Measurements from ENCODE around the gene GRIN2A. TPM values are rescaled to one million over a fixed set of nuclear protein-coding genes. Genes with fewer than 3 reads are reported as not detected.

The GRIN2A gene
- total and polyA plus RNA-seq, 2 experiments from 2014 or later, result 0.42 to 5.5 TPM

DNA sequence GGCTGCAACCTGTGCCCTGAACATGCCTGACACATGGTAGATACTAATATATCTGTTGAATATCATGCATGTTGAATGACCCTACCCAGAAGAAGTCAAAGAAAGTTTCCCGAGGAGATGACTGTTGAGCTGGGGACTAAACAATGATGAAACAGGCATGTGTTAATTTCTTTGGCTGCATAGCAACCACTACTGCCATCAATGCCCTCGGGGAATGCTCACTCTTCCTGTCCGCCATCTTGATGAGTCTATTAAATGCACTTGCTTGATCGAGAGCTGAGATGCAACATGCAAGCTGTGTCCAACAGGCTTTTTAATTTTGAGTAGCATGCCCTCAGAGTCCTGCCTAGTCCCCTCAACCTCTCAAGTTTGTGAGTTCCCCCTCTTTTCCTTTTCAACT lies 31.3 kb downstream of the GRIN2A start:
- H3K36me3 ChIP-seq, result no peaks in the 10 kb centered on the region
- no peak overlapping the region for H3K27ac ChIP-seq
- H3K4me3 ChIP-seq, result no peak overlapping the region
- DNase-seq (ENCODE audit: low read depth in 1 of 2, low spot score in 1 of 2), result no peak
- H3K4me1 ChIP-seq (ENCODE audit: low read depth), result no peaks in the 10 kb centered on the region
- TF ChIP-seq, protein P1, sequence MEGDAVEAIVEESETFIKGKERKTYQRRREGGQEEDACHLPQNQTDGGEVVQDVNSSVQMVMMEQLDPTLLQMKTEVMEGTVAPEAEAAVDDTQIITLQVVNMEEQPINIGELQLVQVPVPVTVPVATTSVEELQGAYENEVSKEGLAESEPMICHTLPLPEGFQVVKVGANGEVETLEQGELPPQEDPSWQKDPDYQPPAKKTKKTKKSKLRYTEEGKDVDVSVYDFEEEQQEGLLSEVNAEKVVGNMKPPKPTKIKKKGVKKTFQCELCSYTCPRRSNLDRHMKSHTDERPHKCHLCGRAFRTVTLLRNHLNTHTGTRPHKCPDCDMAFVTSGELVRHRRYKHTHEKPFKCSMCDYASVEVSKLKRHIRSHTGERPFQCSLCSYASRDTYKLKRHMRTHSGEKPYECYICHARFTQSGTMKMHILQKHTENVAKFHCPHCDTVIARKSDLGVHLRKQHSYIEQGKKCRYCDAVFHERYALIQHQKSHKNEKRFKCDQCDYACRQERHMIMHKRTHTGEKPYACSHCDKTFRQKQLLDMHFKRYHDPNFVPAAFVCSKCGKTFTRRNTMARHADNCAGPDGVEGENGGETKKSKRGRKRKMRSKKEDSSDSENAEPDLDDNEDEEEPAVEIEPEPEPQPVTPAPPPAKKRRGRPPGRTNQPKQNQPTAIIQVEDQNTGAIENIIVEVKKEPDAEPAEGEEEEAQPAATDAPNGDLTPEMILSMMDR (IDR thresholded peaks at IDR 0.05; ENCODE audit: low read depth, low read length), result no peak
- H3K9me3 ChIP-seq (ENCODE audit: low read depth), result no peaks in the 10 kb centered on the region
- H3K27me3 ChIP-seq, result no peaks in the 10 kb centered on the region

DNA sequence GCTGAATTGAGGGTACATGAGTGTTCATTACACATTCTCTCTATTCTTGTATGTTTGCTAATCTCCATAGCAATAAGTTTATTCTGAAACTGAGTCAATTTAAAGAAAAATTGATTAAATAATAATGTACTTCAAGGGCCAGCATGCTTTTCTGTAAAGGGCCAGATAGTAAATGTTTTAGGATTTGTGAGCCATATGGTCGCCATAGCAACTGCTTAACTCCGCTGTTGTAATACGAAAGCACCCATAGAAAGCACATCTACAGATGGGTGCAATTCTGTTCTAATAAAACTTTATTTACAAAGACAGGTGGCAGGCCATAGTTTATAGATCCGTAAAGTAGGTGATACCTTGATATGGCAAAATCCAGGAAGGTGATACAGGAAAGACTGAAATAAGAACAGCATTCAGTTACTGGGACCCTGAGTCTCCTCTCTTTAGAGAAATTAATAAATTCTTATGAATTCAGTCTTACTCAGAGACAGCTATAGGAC lies 36.6 kb downstream of the GRIN2A start:
- Histone ChIP-seq H3K4me1 (ENCODE audit: low read depth) (no peaks in the 10 kb centered on the region), H3K36me3 (no peaks in the 10 kb centered on the region), H3K9me3 (ENCODE audit: low read depth) (no peaks in the 10 kb centered on the region), H3K4me3 (no peak overlapping the region), H3K27me3 (no peaks in the 10 kb centered on the region), H3K27ac (no peak overlapping the region)
- TF ChIP-seq, protein P1 (IDR thresholded peaks at IDR 0.05; ENCODE audit: low read depth, low read length), result no peak
- no peak for DNase-seq (ENCODE audit: low read depth in 1 of 2, low spot score in 1 of 2)

DNA sequence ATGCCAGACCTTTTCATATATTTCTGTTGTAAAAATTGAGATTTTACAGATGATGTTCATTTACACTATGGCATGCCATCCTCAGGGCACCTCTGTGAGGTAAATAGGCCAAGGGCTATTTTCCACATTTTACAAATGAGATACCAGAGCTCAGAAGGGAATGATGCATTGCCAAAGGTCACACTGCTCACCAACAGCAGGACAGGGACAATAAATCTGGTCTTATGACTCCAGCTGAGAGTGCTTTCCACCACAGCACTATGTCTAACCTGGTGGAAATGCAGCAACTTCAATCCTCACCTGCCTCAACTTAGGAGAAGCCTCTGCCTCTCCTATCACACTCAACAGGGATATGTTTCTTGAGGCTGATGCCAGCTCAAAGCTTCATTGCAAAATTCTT lies 40.6 kb downstream of the GRIN2A start:
- no peak overlapping the region for H3K4me3 ChIP-seq
- no peaks in the 10 kb centered on the region for H3K36me3 ChIP-seq
- H3K4me1 ChIP-seq (ENCODE audit: low read depth), result no peaks in the 10 kb centered on the region
- no peak overlapping the region for H3K27ac ChIP-seq
- TF ChIP-seq, protein P1 (IDR thresholded peaks at IDR 0.05; ENCODE audit: low read depth, low read length), result no peak
- no peaks in the 10 kb centered on the region for H3K27me3 ChIP-seq
- no peaks in the 10 kb centered on the region for H3K9me3 ChIP-seq (ENCODE audit: low read depth)
- DNase-seq (ENCODE audit: low read depth in 1 of 2, low spot score in 1 of 2), result no peak

DNA sequence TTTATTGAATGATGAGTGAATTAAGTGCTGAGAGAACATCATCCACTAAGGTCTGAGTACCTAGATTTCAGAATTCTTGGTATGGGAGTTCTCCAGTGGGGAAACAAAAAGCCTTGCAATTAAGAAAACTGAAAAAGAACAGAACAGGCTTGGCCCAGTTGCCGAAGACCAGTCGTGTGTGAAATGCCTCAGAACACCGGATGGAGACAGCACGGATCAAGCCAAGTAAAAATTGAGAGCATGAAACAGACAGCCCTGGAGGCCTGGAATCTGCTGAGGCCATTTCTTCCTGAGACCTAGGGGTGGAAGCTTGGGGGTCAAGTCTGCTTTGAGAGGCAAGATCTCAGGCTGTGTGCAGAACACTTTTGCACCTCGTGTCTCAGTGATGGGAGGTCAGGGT lies 43.3 kb downstream of the GRIN2A start:
- no peak overlapping the region for H3K27ac ChIP-seq
- H3K4me1 ChIP-seq (ENCODE audit: low read depth), result peaks cover 4% of the 10 kb centered on the region
- DNase-seq (ENCODE audit: low read depth in 1 of 2, low spot score in 1 of 2), result no peak
- no peak overlapping the region for H3K4me3 ChIP-seq
- no peaks in the 10 kb centered on the region for H3K9me3 ChIP-seq (ENCODE audit: low read depth)
- H3K27me3 ChIP-seq, result no peaks in the 10 kb centered on the region
- no peaks in the 10 kb centered on the region for H3K36me3 ChIP-seq
- TF ChIP-seq, protein P1 (IDR thresholded peaks at IDR 0.05; ENCODE audit: low read depth, low read length), result no peak

DNA sequence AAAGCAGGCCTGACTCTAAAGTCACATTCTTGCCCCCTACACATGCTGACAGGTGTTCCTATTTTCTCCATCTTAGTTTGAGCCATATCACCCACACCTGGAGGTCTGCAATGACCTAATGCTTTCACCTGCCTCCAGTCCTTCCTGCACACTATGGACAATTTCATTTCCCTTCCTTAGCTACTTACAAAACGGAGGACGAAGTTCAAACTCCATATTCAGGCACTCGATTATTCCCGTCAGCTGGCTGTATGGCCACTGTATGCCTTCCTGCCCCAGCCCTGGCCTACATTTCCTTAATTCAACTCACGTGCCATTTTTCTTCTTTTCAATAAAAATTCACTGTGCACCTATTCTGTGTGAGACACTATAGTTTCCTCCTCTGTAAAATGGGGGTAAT lies 44.9 kb downstream of the GRIN2A start:
- H3K4me1 ChIP-seq (ENCODE audit: low read depth), result peaks cover 4% of the 10 kb centered on the region
- DNase-seq (ENCODE audit: low read depth in 1 of 2, low spot score in 1 of 2), result no peak
- no peaks in the 10 kb centered on the region for H3K36me3 ChIP-seq
- TF ChIP-seq, protein P1 (IDR thresholded peaks at IDR 0.05; ENCODE audit: low read depth, low read length), result no peak
- no peak overlapping the region for H3K4me3 ChIP-seq
- H3K27me3 ChIP-seq, result no peaks in the 10 kb centered on the region
- no peak overlapping the region for H3K27ac ChIP-seq
- no peaks in the 10 kb centered on the region for H3K9me3 ChIP-seq (ENCODE audit: low read depth)

DNA sequence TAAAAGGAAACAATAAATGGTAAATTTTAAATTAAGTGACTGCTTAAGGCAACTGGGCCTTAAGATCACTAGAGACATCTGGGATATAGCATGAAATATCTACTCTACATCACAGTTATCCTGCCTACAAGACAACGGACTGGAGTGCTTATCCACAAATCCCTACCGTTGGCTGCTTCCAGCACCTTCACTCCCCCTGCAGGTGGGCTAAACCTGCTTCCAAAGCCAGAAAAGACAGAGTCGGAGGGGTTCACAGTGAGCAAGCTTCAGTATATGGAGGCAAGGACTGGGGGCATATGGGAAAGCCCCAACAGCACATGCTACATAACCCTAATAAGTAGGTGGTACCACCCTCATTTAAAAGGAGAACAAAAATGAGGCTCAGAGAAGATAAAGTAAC lies 45.3 kb downstream of the GRIN2A start:
- no peaks in the 10 kb centered on the region for H3K9me3 ChIP-seq (ENCODE audit: low read depth)
- H3K27ac ChIP-seq, result no peak overlapping the region
- H3K4me3 ChIP-seq, result no peak overlapping the region
- H3K36me3 ChIP-seq, result no peaks in the 10 kb centered on the region
- DNase-seq (ENCODE audit: low read depth in 1 of 2, low spot score in 1 of 2), result no peak
- TF ChIP-seq, protein P1 (IDR thresholded peaks at IDR 0.05; ENCODE audit: low read depth, low read length), result no peak
- H3K4me1 ChIP-seq (ENCODE audit: low read depth), result peaks cover 4% of the 10 kb centered on the region
- H3K27me3 ChIP-seq, result no peaks in the 10 kb centered on the region

Measured in cardiac muscle cell (in vitro differentiated cells and primary cell).